Eye (tissue), 1 donor: ENCODE measurements around the gene ZNF747.
"Not testable (repeated sequence)": the region's sequence is repeated elsewhere in the genome, so short reads cannot be mapped to it uniquely, and the experiment has no call there.

Source experiments
- DNase-seq: peaks from one replicate; pipeline ENCODE4 v3.0.0-alpha.2; 2015

The ZNF747 gene

DNA sequence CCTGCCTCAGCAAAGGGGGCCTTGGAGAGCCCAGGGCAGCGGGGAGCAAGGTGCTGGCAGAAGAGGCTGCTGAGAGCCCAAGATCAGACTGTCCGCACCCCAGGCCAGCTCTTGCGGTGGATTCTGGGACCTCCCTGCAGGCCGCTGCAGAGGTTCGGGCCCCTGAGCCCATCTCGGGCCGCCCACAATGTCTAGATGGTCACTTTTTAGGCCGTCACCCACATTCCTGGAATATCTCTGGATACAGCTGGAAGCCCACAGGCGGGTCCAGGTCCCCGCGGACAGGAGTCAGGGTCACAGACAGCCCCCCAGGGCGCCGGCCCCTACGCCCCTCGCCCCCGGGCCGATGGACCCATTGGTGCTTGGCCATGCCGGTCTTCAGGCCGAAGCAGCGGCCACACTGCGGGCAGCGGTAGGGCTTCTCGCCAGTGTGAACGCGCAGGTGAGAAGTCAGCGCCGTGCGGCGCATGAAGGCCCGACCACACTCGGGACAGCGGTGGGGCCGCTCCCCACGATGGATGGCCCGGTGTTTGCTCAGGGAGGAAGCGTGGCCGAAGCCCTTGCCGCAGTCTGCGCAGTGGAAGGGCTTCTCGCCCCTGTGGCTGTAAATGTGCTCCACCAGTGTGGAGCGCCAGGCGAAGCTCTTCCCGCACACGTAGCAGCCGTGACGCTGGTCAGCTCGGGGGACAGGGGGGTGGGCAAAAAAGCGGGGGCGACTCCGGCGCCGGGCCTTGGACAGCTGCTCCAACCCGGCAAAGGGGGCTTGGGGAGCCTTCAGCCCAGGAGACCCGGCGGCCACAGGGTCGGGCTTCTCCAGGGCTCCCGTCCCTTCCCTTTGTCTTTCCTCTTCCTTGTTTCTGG, 2.1 kb downstream of the ZNF747 start:
- DNase-seq = no peak

DNA sequence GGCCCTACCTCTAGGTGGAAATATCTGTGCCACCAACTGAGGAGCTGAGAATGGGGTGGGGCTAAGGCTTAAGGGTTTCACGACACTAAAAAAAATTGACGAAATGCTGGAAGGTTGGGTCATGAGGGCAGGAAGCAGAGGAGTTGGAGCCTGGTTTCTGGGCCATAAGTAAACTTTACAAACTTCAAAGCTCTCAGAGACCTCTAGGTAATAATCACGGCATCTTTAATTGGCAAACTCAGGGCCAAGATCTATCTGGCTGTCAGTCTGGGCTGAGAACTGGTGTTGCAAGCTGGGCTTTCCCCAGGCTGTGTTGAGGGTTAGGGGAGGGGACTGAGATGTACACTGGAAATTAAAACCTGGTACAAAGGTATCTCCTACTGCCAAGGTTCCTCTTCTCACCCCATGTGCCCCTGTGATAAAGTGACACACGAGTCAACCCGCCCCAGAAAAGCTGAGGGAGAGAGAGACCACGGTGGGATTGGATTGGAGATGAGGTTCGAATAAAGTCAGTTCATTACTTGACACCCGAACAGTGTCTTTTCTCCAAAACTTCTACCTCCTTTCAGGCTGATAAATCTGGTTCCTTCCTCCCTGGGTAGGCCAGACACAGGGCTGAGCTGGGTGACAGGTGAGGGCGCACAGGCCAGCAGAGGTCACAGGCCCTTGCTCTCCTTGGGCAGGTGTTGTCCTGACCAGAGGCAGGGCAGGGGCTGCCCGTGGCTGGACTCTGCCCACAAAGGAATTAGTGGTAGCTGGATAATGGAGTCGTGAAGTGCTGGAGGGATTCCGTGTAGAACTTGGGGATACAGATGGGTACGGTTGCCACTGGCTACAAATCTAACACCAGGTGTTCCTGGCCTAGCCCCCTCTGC, 4.3 kb downstream of the ZNF747 start:
- DNase-seq = no peak

- DNase-seq = no peak
Observed at GRCh38 chr16:30528799-30529457, 5.7 kb downstream of the ZNF747 start.

- DNase-seq = no peak
Observed at GRCh38 chr16:30527635-30528178, 7.0 kb downstream of the ZNF747 start.

DNA sequence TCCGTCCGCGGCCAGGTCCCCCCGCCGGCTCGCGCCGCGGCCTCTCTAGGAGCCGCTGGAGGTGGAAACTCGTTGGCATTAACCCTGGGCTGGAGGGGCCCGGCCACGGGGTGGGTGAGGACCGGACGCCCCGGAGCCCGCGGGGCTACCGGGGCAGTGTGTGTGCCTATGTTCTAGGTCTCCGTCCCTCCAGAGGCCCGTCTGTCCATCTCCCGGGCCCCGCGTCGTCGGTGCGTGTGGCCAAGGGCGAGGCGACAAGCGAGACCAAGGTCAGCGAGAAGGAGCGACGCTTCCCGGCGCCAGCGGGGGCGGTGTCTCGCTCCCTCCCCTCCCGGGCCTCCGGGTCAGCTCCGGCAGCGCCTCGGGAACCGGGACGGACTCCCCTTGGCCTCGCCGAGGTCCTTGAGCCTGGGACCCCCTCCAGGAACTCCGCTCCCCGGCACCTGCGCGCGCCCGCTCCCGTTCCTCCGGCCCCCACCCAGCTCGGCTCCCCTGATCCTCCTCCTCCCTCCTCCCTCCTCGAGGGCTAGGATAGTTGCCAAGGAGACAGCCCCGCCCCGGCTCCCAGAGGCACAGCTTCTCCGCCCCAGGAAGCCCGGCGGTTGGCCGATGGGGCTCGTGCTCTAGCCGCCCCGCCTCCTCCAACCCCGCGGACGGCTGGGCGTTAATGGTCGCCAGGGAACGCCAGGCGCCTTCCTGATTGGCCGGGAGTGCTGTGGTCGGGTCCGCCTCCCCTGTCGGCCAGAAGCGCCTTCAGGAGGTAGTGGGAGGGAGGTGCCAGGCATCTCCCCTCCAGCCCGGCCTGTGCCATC, 7.6 kb downstream of the ZNF747 start:
- peak; percentile 99 for DNase-seq

GRCh38 chr16:30526137-30526822, 8.4 kb downstream of the ZNF747 start, which contains the start of gene ZNF768:
Gene ZNF768 (minus strand): TSS chr16:30526566. CDS start chr16:30526413, 153 bp downstream.
- peak; percentile 64 for DNase-seq

DNA sequence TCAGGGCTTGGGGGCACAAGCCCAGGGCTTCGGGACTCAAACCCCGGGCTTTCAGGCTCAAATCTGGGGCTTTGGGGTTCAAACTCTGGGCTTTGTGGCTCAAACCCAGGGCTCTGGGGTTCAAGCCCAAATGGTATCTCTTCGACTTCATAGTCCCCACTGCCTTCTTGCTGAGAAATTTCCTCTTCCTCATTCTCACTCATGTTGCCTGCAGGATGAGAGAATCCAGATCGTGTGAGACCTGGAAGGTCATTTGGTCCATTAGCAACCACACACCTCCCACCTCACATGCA, 8.9 kb downstream of the ZNF747 start:
- DNase-seq = no peak

DNA sequence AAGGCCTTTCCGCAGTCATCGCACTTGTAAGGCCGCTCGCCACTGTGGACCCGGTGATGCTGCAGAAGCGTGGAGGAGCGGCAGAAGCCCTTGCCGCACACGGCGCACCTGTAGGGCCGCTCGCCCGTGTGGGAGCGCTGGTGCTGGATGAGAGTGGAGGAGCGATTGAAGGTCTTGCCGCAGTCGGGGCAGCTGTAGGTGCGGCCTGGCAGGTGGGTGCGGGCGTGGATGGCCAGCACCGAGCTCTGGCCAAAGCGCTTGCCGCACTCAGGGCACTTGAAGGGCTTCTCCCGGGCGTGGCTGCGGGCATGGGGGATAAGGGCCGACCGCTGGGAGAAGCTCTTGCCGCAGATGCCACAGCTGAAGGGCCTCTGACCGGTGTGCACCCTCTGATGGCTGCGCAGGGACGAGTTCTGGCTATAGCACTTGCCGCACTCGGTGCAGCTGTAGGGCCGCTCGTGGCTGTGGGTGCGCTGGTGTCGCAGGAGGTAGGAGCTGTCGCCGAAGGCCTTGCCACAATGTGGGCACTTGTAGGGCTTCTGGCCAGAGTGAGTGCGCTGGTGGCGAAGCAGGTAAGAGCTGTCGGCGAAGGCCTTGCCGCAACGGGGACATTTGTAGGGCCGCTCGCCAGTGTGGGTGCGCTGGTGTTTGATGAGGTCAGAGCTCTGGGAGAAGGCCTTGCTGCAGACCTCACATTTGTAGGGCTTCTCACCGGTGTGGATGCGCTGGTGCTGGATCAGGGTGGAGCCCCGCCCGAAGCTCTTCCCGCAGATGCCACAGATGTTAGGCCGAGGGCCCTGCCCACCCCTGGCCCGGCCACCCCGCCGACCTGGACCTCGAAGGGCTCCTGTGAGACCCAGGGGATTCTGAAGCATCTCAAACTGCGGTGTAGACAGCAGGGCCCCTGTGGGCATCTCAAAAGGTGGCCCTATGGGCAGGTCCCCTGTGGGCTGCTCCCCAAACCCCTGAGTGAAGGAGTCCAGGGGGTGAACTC, 9.8 kb downstream of the ZNF747 start:
- no peak for DNase-seq

- DNase-seq = peak; percentile 11
Observed at GRCh38 chr16:30523768-30524574, 10.7 kb downstream of the ZNF747 start.

GRCh38 chr16:30522702-30523463, 11.8 kb downstream of the ZNF747 start:
- DNase-seq = not testable (repeated sequence)

DNA sequence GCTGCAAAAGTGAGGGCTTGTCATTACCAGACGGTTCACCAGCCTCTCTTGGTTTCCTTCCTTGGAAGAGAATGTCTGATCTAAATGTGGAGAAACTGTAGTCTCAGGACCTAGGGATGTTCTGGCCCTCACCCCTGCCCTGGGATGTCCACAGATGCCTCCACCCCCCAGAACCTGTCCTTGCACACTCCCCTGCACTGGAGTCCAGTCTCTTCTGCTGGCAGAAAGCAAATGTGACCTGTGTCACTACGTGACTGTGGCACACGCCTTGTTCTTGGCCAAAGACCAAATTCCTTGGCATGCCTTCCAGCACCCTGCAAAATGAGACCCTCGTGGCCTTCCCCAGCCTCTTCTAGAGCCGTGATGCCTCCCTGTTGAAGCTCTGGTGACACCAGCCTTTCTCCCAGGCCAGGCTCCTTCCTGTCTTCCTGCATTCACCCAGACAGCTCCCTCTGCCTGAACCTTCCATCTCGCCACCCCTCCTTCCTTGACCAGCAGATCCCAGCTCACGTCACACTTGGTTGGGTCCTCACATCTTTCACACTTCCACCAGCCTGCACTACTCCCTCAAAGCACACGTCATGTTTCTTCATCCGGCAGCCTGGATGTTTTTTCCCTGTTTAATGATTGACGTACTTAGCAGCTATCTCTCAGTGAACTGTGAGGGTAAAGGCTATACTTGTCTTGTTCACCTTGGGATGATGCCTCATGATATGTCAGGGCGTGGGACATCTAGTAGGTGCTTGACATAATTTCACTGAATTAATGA, 12.6 kb downstream of the ZNF747 start:
- DNase-seq = no peak

DNA sequence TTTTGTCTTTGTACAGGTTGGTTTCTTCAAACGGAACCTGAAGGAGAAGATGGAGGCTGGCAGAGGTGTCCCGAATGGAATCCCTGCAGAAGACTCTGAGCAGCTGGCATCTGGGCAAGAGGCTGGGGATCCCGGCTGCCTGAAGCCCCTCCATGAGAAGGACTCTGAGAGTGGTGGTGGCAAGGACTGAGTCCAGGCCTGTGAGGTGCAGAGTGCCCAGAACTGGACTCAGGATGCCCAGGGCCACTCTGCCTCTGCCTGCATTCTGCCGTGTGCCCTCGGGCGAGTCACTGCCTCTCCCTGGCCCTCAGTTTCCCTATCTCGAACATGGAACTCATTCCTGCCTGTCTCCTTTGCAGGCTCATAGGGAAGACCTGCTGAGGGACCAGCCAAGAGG, 13.2 kb downstream of the ZNF747 start:
- no peak for DNase-seq

- DNase-seq = no peak
Observed at GRCh38 chr16:30519120-30520049, 15.3 kb downstream of the ZNF747 start.

DNA sequence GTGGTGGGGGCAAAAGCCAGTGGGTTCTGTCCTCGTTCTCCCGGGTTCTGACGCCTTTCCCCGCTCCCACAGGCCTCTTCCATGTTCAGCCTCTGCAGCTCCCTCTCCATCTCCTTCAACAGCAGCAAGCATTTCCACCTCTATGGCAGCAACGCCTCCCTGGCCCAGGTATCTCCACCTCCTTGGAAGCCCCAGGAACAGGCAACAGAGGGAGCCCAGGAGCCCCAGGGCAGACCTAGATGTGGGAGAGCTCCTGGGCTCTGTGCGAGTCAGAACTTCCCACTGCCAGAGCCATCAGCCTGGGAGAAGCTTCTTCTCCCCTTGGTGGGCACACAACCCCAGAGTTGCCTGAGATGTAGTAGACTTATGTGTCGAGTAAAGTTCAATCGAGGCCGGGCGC, 16.1 kb downstream of the ZNF747 start:
- no peak for DNase-seq

- no peak for DNase-seq
Observed at GRCh38 chr16:30515275-30515674, 19.4 kb downstream of the ZNF747 start.

GRCh38 chr16:30511509-30511908, 23.1 kb downstream of the ZNF747 start:
- DNase-seq = no peak
